Measurements from ENCODE around the gene MICAL2. TPM values are rescaled to one million over a fixed set of nuclear protein-coding genes. Genes with fewer than 3 reads are reported as not detected.

The MICAL2 gene
- total RNA-seq, 1 donor: 156 TPM

- H3K4me3 ChIP-seq (ENCODE audit: insufficient read depth, low read length): no peak overlapping the region
- no peaks in the 10 kb centered on the region for H3K27me3 ChIP-seq (ENCODE audit: insufficient read depth, low read length)
- DNase-seq (ENCODE audit: insufficient read length, low spot score, missing footprints): peak; percentile 81
- peak overlapping the region; percentile 18 for H3K4me2 ChIP-seq (ENCODE audit: insufficient read depth, low read length)
- TF ChIP-seq, protein P1, sequence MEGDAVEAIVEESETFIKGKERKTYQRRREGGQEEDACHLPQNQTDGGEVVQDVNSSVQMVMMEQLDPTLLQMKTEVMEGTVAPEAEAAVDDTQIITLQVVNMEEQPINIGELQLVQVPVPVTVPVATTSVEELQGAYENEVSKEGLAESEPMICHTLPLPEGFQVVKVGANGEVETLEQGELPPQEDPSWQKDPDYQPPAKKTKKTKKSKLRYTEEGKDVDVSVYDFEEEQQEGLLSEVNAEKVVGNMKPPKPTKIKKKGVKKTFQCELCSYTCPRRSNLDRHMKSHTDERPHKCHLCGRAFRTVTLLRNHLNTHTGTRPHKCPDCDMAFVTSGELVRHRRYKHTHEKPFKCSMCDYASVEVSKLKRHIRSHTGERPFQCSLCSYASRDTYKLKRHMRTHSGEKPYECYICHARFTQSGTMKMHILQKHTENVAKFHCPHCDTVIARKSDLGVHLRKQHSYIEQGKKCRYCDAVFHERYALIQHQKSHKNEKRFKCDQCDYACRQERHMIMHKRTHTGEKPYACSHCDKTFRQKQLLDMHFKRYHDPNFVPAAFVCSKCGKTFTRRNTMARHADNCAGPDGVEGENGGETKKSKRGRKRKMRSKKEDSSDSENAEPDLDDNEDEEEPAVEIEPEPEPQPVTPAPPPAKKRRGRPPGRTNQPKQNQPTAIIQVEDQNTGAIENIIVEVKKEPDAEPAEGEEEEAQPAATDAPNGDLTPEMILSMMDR (IDR thresholded peaks at IDR 0.05; ENCODE audit: extremely low read depth, low read depth, low read length): no peak
- peaks cover 68% of the 10 kb centered on the region for H3K36me3 ChIP-seq (ENCODE audit: insufficient read depth, low read length)
- no peaks in the 10 kb centered on the region for H3K9me3 ChIP-seq (ENCODE audit: low read depth, low read length)
- no peak overlapping the region for H2AFZ ChIP-seq (ENCODE audit: low read length)
- H3K4me1 ChIP-seq (ENCODE audit: insufficient read depth, low read length): peaks cover 97% of the 10 kb centered on the region
- peaks cover 74% of the 10 kb centered on the region for H3K79me2 ChIP-seq (ENCODE audit: insufficient read depth, low read length)
- no peaks in the 10 kb centered on the region for H4K20me1 ChIP-seq (ENCODE audit: insufficient read depth, low read length)
- peak overlapping the region; percentile 97 for H3K27ac ChIP-seq (ENCODE audit: low read depth, low read length)
These were observed 53.0 kb downstream of the MICAL2 start for GRCh38 chr11:12163181-12163941.

- TF ChIP-seq, protein P1 (IDR thresholded peaks at IDR 0.05; ENCODE audit: extremely low read depth, low read depth, low read length): no peak
- H3K4me1 ChIP-seq (ENCODE audit: insufficient read depth, low read length): peaks cover 93% of the 10 kb centered on the region
- H3K36me3 ChIP-seq (ENCODE audit: insufficient read depth, low read length): peaks cover 61% of the 10 kb centered on the region
- no peaks in the 10 kb centered on the region for H4K20me1 ChIP-seq (ENCODE audit: insufficient read depth, low read length)
- no peak overlapping the region for H2AFZ ChIP-seq (ENCODE audit: low read length)
- no peak overlapping the region for H3K4me3 ChIP-seq (ENCODE audit: insufficient read depth, low read length)
- peak; percentile 79 for DNase-seq (ENCODE audit: insufficient read length, low spot score, missing footprints)
- H3K4me2 ChIP-seq (ENCODE audit: insufficient read depth, low read length): peak overlapping the region; percentile 1
- H3K79me2 ChIP-seq (ENCODE audit: insufficient read depth, low read length): peaks cover 74% of the 10 kb centered on the region
- no peaks in the 10 kb centered on the region for H3K27me3 ChIP-seq (ENCODE audit: insufficient read depth, low read length)
- H3K27ac ChIP-seq (ENCODE audit: low read depth, low read length): peak overlapping the region; percentile 97
- H3K9me3 ChIP-seq (ENCODE audit: low read depth, low read length): no peaks in the 10 kb centered on the region
These were observed 53.9 kb downstream of the MICAL2 start for GRCh38 chr11:12164061-12165014.

DNA sequence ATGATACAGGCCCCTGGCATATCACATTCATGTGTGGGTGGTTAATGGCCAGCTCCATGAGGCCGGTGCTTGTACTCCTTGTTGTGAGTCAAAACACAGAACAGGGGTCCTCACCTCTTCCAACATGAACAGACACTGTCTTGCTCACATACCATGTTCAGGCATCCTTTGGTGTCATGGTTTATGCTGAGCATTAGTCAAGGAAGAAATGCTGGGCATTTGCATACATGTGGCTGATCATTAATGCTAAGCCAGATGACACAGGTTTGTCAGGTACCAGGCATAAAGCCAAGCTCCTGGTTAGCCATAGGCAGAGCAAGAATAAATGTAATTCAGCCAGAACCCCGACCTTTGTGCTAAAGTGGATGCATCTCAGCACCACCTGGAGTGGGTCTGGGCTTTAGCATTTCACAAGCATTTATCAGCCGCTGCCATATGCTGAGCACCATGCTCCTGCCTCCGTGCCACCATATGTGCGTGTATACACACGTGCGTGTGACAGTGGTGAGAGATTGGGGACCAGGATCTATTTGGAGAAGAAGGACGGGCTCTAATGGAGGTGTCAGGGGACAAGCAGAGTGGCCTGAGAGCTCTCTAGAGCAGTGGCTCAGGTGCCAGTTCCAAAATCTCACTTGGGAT is 55.0 kb downstream of the MICAL2 start:
- Histone ChIP-seq H2AFZ (ENCODE audit: low read length) (no peak overlapping the region), H3K4me3 (ENCODE audit: insufficient read depth, low read length) (no peak overlapping the region), H3K4me1 (ENCODE audit: insufficient read depth, low read length) (peaks cover 92% of the 10 kb centered on the region), H3K4me2 (ENCODE audit: insufficient read depth, low read length) (no peak overlapping the region), H3K27ac (ENCODE audit: low read depth, low read length) (peak overlapping the region; percentile 94), H3K36me3 (ENCODE audit: insufficient read depth, low read length) (peaks cover 70% of the 10 kb centered on the region), H4K20me1 (ENCODE audit: insufficient read depth, low read length) (no peaks in the 10 kb centered on the region), H3K79me2 (ENCODE audit: insufficient read depth, low read length) (peaks cover 78% of the 10 kb centered on the region), H3K27me3 (ENCODE audit: insufficient read depth, low read length) (no peaks in the 10 kb centered on the region), H3K9me3 (ENCODE audit: low read depth, low read length) (no peaks in the 10 kb centered on the region)
- TF ChIP-seq, protein P1 (IDR thresholded peaks at IDR 0.05; ENCODE audit: extremely low read depth, low read depth, low read length): no peak
- DNase-seq (ENCODE audit: insufficient read length, low spot score, missing footprints): no peak

Measured in osteoblast (primary cell).